IPS-18a (cell line): ENCODE results near the gene TAF4.

ENCODE experiments used
- H3K27ac ChIP-seq: one replicate; pipeline ENCODE4 v1.5.1; 2013; ENCODE audit warnings: low read length
- H3K27me3 ChIP-seq: one replicate; pipeline ENCODE4 v1.6.1; 2013; ENCODE audit warnings: mild to moderate bottlenecking, low read length; ENCODE audit not compliant: control insufficient read depth, insufficient read depth
- H3K36me3 ChIP-seq: one replicate; pipeline ENCODE4 v1.6.1; 2013; ENCODE audit warnings: low read depth, low read length; ENCODE audit not compliant: control insufficient read depth
- H3K4me1 ChIP-seq: one replicate; pipeline ENCODE4 v1.6.1; 2013; ENCODE audit warnings: low read depth, low read length; ENCODE audit not compliant: control insufficient read depth
- H3K4me3 ChIP-seq: one replicate; pipeline ENCODE4 v1.5.1; 2013; ENCODE audit warnings: low read length
- H3K9ac ChIP-seq: one replicate; pipeline ENCODE4 v1.6.1; 2013; ENCODE audit warnings: mild to moderate bottlenecking, low read length, moderate library complexity
- H3K9me3 ChIP-seq: one replicate; pipeline ENCODE4 v1.6.1; 2013; ENCODE audit warnings: low read depth, low read length; ENCODE audit not compliant: control insufficient read depth

Gene TAF4

DNA sequence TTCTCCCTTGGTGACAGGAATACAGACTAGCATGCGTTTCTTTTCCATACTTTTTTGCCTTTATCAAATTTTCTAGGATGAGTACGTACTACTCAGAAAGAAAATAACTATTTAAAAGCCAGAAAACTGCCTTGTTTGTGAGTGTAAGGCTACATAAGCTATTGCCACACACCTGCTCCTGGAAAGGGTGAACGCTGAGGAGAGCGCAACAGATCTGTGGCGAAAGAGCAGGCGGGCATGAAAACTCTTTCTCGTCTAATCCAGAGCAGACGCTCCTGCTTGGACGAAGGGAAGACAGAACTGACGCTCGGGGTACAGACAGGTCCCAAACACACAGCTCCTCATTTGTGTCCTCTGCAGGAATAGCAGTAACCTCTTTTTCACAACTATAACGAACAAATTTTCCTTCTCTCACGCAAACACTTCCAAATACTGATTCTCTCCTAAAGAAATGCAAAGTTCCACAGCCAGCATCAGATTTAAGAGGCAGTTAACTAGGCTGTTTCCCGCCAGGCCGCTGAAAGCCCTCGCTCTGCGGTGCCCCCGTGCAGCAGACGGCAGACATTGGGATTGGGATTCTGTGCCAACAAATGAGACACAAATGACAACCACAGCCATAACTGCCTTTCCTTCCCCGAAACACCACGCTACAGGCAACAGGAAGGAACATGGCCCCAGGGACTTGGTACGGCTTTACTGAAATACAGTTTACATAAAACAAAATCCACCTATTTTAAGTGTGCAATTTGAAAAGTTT lies 20.0 kb downstream of the TAF4 start:
- no peaks in the 10 kb centered on the region for H3K9me3 ChIP-seq
- no peak overlapping the region for H3K27ac ChIP-seq
- H3K4me3 ChIP-seq = no peak overlapping the region
- H3K9ac ChIP-seq = no peak overlapping the region
- no peaks in the 10 kb centered on the region for H3K4me1 ChIP-seq
- no peaks in the 10 kb centered on the region for H3K27me3 ChIP-seq
- no peaks in the 10 kb centered on the region for H3K36me3 ChIP-seq

DNA sequence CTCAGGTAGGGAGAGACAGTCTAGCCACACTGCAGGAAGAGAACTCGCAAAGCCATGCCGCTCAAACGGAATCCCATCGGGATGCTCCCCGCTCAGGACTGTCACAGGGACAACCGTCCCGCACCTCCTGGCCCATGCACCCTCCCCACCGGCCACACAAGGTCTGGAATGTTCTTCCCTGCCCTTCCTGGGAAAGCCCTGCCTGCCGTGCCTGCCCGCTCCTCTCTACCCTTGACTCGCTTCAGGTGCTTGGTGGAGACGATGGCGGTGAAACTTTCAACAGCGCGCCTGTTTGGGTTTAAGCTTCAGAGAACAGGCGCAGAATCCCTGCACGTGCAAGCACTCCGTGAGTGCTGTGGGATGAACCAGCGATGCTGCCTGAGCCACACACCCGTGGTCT lies 20.6 kb downstream of the TAF4 start:
- Histone ChIP-seq H3K27me3 (no peaks in the 10 kb centered on the region), H3K9me3 (no peaks in the 10 kb centered on the region), H3K4me1 (no peaks in the 10 kb centered on the region), H3K27ac (no peak overlapping the region), H3K4me3 (no peak overlapping the region), H3K9ac (no peak overlapping the region), H3K36me3 (no peaks in the 10 kb centered on the region)

DNA sequence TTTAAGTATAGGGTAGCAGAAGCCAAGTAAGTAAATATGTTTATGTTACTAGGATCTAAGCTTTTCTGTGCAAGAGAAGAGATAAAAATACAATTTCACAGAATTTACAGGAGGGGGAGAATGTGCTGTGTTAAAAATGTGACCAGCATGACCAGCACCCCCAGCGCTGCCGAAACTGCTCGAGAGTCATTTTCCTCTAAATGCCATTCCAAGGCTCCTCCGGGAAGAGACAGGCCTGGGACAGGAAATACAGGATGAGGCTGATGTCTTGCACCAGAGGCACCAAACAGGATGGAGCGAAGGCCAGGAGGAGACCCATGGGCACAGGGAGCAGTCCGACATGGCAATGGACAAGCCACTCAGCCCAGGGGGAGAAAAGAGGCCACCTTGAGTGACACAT lies 21.1 kb downstream of the TAF4 start:
- H3K27ac ChIP-seq = no peak overlapping the region
- H3K27me3 ChIP-seq = no peaks in the 10 kb centered on the region
- no peaks in the 10 kb centered on the region for H3K36me3 ChIP-seq
- no peak overlapping the region for H3K4me3 ChIP-seq
- H3K4me1 ChIP-seq = no peaks in the 10 kb centered on the region
- H3K9ac ChIP-seq = no peak overlapping the region
- H3K9me3 ChIP-seq = no peaks in the 10 kb centered on the region

DNA sequence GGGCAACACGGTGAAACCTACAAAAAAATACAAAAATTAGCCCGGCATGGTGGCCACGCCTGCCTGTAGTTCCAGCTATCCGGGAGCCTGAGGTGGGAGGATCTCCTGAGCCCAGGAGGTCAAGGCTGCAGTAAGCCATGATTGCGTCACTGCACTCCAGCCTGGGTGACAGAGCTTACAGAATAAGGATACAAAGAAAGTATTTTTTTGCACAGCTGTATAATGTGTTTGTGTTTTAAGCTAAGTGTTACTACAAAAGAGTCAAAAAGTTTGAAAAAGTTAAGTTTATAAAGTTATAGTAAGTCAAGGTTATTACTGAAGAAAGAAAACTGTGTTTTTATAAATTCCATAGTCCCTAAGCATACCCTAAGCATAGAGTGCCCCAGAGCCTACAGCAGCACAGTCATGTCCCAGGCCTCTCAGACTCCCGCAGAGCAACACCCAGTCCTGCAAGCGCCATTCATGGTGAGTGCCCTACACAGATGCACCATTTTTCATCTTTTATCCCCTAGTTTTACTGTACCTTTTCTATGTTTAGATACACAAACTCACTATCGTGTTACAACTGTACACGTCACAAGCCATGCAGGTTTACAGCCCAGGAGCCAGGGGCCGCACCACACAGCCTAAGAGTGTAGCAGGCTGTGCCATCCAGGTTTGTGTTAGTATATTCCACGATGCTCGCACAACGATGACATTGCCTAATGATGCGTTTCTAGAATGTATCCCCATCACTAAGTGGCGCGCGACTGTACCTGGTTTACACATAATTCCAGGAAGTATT lies 22.4 kb downstream of the TAF4 start:
- Histone ChIP-seq H3K27me3 (no peaks in the 10 kb centered on the region), H3K36me3 (no peaks in the 10 kb centered on the region), H3K4me1 (no peaks in the 10 kb centered on the region), H3K9ac (no peak overlapping the region), H3K27ac (no peak overlapping the region), H3K9me3 (no peaks in the 10 kb centered on the region), H3K4me3 (no peak overlapping the region)

DNA sequence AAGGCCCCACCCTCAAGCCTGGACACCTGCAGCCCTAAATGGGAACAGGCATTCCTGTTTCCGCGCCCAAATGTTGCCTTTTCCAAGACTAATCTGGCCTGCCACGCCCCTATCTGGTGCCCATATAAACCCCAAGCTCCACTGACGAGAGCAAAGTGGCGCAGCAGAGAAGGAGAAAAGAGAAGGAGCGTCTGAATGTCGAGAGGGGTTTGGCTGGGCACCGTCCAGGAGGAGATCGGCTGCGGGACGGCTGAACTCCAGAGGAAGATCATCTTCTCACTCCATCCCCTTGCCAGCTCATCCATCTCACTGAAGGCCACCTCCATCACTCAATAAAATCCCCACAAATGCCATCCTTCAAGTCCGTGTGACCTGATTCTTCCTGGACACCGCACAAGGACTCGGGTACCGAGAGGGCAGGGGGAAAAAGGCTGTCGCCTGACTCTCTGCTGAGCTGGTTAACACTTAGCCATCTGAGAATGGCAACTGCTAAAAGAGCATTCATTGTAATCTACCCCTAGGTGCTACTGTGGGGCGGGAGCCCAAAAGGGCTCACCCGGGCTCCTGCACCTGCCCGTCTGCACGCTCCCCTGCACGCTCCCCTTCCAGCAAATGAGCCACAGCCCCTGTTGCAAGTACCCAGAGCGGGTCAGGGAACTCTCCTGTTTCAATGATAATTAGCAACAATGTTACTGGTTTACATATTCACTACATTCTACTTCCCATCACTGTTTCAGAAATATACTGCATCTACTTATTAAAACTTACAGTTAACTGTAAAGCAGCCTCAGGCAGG lies 23.5 kb downstream of the TAF4 start:
- Histone ChIP-seq H3K4me3 (no peak overlapping the region), H3K36me3 (no peaks in the 10 kb centered on the region), H3K27me3 (no peaks in the 10 kb centered on the region), H3K4me1 (no peaks in the 10 kb centered on the region), H3K9ac (no peak overlapping the region), H3K27ac (no peak overlapping the region), H3K9me3 (no peaks in the 10 kb centered on the region)

DNA sequence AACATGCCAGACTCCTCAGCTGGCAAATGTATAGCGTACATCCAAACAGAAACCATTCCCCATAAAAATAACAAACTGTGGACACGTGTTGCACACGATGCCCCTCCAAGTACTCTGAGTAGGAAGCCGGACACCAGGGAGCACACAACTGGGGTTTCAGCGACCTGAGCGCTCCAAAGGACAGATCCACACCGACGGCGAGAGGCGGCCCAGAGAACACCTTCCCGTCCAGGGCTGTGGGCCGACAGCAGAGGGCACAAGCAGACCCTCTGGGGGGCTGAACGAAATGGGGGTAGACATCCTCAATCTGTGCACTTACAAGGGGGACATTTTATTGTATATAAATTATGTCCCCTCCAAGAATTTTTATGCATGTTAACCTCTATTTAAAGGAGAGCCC lies 24.7 kb downstream of the TAF4 start:
- Histone ChIP-seq H3K9ac (no peak overlapping the region), H3K36me3 (no peaks in the 10 kb centered on the region), H3K27ac (no peak overlapping the region), H3K4me3 (no peak overlapping the region), H3K4me1 (no peaks in the 10 kb centered on the region), H3K9me3 (no peaks in the 10 kb centered on the region), H3K27me3 (no peaks in the 10 kb centered on the region)

DNA sequence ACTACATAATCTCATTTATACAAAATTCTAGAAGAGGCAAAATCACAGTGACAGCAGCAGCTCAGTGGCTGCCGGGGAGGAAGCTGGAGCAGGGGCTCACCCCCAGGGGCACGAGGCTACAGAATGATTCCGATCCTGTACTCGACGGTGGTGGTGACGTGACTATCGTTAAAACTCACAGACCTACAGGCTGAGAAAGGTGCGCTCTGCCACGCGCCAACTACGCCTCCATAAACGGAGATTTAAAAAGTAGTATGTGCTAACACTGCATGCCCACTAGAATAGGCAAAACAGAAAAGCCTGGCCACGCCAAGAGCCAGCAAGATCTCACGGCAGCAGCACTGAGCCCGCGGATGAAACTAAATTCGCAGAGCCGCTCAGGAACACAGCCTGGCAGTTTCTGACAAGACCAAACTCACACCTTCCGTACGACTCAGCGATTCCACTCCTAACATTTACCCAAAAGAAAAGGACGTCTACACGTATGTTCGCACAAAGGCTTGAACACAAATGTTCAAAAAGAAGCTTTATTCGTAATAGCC lies 25.2 kb downstream of the TAF4 start:
- Histone ChIP-seq H3K9me3 (no peaks in the 10 kb centered on the region), H3K27ac (no peak overlapping the region), H3K9ac (no peak overlapping the region), H3K4me3 (no peak overlapping the region), H3K36me3 (no peaks in the 10 kb centered on the region), H3K4me1 (no peaks in the 10 kb centered on the region), H3K27me3 (no peaks in the 10 kb centered on the region)

DNA sequence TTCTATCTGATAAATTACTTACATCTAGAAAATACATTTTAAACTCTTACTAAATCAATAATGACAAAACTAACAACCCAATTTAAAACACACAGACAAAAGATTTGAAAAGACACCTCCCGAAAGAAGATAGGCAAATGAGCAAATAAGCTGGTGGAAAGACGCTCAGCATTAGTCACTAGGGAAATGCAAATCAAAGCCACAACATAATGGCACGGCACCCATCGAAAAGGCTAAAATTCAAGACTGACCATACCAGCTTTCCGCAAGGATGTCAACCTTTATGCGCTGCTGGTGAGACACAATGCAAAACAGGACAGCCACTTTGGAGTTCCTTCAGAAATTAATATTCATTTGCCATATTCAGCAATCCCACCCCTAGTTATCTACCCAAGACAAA lies 25.9 kb downstream of the TAF4 start:
- Histone ChIP-seq H3K9ac (no peak overlapping the region), H3K9me3 (no peaks in the 10 kb centered on the region), H3K27ac (no peak overlapping the region), H3K4me1 (no peaks in the 10 kb centered on the region), H3K36me3 (no peaks in the 10 kb centered on the region), H3K4me3 (no peak overlapping the region), H3K27me3 (no peaks in the 10 kb centered on the region)

DNA sequence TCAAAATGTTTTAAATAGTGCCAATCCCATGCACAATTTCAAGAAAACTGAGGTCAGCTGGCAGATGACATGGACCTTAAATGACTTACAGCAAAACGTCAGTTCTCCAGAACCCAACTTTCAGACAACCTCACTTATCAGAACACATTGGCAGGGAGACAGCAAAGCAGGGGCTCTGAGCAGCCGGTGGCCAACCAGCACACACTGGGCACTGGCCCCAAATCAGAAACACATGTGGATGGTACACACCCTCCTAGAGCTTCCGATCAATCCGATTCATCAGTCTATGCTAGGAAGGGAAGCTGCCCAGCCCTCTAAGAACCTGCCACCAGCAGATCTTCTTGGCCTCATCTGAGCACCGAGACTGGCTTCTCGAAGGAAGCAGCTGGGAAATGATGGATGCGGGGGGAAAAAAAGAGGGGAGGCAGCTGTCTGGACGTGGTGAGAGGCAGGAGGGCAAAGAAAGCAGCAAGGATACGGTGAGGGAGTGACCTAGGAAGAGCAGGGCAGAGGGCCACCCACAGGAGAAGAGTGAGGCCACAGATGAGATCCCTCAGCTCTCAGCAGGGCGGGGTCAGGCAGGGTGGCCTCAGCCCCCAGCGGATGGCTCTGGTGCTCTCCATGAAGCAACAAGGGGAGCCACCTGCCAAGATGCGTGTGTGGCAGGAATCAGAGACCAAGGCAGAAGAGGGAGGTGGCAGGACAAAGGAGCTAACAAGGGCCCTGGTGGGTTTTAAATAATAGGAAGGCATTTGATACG lies 32.9 kb downstream of the TAF4 start:
- Histone ChIP-seq H3K27me3 (no peaks in the 10 kb centered on the region), H3K27ac (no peak overlapping the region), H3K4me3 (no peak overlapping the region), H3K9ac (no peak overlapping the region), H3K4me1 (peaks cover 8% of the 10 kb centered on the region), H3K36me3 (no peaks in the 10 kb centered on the region), H3K9me3 (no peaks in the 10 kb centered on the region)

DNA sequence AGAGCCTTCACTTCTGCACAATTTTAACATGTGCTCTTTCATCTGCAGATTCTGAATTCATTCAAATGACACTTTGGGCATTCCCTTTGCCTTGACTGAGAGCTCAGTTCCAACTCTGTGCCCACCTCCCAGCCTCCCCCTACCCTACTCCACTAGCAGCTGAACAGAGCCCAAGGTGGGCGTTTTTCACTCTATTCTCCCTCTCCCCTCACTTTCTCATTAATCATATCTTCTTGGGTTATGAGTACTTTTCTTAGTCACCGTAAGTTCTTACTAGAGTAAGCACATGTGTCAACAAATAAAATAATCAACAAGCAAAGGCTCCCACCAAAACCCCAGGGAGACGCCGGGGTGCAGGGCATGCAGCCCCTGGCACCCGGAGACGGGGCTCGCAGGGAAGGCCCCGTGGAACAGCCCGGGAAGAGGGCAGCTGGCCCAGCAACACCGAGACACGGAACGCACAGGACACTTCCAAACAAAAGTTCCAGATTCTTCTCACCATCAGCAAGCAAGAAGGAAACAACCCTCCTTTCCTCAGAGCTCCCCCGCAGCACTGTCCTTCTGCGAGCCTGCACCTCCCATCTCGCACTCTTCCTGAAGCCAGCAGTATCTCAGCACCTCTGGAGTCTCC lies 34.1 kb downstream of the TAF4 start:
- no peaks in the 10 kb centered on the region for H3K9me3 ChIP-seq
- H3K27me3 ChIP-seq = no peaks in the 10 kb centered on the region
- H3K36me3 ChIP-seq = no peaks in the 10 kb centered on the region
- H3K27ac ChIP-seq = no peak overlapping the region
- no peak overlapping the region for H3K4me3 ChIP-seq
- no peak overlapping the region for H3K9ac ChIP-seq
- peaks cover 9% of the 10 kb centered on the region for H3K4me1 ChIP-seq
